ENCODE measurements around the gene CXCL17.
A peak's percentile ranks its signal among the peaks of the same experiment; 100 is the strongest.
"Not testable (repeated sequence)": the region's sequence is repeated elsewhere in the genome, so short reads cannot be mapped to it uniquely, and the experiment has no call there.

CXCL17 gene

DNA sequence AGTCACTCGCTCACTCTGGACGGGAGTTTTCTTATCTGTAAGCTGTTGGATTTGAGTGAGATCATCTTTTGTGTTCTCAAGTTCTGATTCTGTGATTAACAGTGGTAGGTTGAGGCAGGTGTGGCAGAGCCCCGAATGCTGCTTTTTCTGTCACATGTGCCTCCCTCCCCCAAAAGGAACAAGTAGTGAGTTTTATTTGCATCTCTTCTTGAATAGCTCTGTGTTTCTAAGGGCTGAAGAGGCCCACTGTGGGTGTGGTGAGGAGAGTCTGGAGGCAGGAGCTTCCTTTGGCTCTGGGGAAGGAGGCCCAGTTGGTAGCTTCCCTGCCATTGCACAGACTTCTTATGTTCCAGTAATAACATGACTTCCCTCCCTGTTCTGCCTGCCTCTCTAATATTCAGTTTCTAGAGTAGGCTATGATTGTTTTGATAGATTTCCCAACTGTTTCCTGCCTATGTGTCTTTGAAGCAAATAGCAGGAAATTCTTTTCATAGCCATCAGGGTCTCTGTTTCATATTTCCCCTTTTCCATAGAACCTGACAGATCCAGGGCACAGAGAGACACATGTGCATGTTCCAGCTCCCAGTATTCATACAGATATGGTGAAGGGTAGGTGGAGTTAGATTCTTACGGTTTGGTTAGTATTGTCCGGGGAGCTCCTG lies 23.9 kb upstream of the CXCL17 start:
- no peak for DNase-seq (ENCODE audit: extremely low read depth in 1 of 2, low read depth in 1 of 2)

DNA sequence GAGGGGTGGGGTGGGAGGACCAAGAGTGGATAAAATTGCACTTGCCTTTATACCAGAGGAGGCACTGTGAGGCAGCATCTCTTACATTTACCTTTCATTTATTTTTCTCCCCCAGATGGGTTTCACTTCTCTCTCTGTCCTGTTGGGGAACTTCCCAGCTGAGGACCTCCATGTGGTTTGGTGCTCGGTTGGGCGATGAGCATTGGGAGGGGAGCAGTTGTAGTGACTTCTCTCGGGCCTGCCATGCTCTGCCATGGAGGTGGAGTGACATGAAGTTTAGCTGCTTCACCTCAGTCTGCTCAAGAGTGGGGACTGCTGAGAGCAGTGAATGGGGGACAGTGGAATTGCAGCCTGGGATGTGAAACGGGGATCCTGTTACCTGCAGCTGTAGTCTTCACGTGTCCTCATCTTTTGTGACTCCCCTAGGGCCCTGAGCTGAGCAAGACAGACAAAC lies 23.1 kb upstream of the CXCL17 start:
- no peak for DNase-seq (ENCODE audit: extremely low read depth in 1 of 2, low read depth in 1 of 2)

DNA sequence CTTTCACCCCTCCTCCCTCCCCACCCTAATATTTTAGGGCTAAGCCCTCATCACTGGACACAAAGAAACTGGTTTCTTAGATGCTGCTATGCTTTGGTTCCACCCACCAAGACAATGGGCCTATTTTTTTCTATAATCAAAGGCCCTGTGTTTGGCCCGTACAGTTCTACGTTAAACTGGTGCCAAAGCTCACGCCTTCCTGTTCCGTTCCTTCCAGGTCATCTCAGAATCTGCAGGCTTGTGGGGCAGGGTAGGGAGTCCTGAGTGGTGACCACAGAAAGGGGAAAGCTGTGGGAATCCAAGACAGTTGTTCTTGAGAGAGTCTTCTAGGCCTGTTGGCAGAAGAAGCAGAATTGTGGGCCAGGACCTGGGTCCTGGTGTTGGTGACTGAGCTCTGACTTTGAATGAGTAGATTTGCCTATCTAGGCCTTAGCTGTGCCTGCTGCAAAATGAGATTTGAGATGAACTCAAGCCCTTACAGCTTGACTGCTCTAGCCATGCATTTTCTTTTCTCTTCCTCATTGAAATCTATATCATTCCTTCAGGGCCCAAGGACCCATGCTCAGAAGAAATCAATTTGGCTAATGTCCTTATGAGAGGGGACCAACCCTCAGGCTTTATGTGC lies 19.1 kb upstream of the CXCL17 start:
- DNase-seq (ENCODE audit: extremely low read depth in 1 of 2, low read depth in 1 of 2) = no peak

DNA sequence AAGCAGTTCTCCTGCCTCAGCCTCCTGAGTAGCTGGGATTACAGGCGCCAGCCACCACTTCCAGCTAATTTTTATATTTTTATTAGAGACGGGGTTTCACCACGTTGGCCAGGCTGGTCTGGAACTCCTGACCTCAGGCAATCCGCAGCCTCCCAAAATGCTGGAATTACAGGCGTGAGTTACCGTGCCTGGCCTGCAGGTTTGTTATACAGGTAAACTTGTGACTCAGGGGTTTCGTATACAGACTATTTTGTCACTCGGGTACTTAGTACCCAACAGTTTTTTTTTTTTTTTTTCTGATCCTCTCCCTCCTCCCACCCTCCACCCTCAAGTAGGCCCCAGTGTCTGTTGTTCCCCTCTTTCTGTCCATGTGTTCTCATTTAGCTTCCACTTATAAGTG lies 18.5 kb upstream of the CXCL17 start:
- not testable (repeated sequence) for DNase-seq (ENCODE audit: extremely low read depth in 1 of 2, low read depth in 1 of 2)

DNA sequence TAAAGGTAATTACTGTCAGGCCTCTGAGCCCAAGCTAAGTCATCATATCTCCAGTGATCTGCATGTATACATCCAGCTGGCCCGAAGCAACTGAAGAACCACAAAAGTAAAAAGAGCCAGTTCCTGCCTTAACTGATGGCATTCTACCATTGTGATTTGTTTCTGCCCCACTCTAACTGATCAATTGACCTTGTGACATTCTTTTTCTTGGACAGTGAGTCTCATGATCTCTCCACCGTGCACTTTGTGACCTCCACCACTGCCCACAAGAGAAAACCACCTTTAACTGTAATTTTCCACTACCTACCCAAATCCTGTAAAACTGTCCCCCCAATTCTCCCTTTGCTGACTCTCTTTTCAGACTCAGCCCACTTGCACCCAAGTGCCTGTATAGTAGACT lies 17.2 kb upstream of the CXCL17 start:
- DNase-seq (ENCODE audit: extremely low read depth in 1 of 2, low read depth in 1 of 2) = no peak

DNA sequence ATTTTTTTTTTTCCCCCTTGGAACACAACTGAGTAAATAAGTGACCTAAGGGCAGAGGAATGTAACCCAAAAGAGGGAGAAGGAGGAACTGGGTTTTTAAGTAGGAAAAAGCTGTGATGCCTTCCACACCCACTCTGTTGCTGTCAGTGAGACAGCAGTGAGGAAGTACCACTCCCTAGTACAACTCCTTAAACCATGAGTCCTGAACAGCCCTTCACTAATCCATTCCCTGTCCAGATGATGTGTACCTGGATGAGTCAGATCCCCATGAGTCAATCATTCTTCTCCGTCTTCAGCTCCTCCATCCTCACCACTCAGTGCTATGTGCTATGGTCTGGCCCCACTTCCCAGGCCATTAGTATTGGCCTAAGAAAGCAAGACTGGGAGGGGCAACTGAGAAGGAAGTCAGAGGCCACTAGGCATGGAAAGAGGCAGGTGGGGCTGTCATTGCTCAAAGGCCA lies 12.9 kb upstream of the CXCL17 start:
- no peak for DNase-seq (ENCODE audit: extremely low read depth in 1 of 2, low read depth in 1 of 2)

DNA sequence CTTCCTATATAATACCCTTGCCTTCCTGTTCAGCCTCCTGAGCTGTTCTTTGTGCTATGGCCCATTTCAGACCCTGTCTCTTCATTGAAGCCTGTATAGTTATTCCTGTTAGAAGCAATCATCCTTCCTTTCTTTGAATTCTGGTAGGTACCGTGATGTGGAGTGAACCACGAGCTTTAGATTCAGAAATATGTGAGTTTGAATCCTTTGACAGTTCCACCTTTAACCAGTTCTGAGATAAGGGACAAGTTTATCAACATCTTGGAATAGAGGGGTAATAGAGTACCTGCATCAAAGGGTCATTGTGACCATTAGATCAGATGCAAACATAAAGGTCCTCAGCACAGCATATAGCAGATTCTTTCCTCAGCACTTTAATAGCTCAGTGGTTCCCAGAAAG lies 12.3 kb upstream of the CXCL17 start:
- DNase-seq (ENCODE audit: extremely low read depth in 1 of 2, low read depth in 1 of 2) = no peak

DNA sequence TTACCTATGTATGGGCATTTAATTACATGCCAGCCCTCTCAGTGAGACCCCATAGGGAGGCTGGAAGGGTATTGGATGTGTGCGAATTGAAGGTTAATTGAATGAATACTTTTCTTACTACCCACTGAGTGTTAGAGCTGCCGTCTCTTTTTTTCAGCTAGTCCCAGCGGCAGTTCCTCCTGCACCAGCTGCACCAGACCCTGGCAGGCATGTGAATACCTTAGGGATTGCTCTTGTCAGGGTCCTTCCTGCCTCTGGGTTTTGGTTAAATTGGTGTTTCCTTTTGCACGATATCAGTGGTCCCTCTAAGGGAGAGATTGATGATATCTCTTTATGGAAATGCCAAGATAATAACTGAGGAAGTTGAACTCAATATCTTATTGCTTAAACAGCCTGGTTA lies 9.8 kb upstream of the CXCL17 start:
- no peak for DNase-seq (ENCODE audit: extremely low read depth in 1 of 2, low read depth in 1 of 2)

DNA sequence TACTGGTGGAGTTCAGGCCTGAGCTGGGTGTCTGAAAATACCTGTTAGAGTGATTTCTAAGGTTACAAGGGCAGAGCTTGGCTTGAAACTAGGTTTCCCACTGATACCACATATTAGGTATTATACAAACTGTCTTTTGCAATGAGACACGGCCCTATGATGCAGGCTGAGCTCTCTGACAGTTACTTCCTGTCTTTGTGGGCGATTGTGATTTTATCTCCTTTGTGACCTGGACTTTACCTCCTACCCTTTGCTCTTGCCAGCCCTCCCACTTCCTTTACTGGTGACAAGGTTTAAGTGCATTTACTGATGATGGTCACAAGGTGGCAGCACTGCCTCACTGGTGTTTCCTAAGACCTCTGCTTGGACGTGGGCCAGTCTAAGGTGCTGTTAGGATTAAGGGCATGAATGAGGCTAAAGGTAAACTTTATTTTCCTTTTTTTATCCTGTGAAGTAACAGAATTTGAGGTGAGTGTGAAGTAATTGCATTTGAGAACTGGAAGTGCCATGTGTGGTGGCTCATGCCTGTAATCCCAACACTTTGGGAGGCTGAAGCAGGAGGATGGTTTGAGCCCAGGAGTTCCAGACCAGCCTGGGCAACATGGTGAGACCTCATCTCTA lies 7.7 kb upstream of the CXCL17 start:
- peak; percentile 36 to 62 for DNase-seq (ENCODE audit: extremely low read depth in 1 of 2, low read depth in 1 of 2)

DNA sequence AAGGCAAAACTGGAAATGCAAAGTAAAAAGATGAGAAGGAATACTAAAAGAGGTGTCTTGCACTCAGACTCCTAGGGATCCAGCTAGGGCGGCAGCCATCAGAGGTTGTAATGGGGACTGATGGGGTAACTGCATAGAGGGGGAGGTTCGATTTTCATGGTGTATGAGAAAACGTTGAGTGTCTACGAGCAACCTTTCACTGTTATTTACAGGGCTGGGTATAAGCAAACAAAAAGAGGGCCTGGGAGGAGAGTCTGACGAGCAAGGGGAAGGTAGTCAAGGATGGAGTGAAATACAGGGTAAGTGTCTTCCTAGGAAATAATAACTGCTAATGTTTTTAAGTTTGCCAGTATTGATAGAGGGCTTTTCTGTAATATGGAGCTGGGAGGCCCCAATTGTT lies 5.6 kb upstream of the CXCL17 start:
- not testable (repeated sequence) for DNase-seq (ENCODE audit: extremely low read depth in 1 of 2, low read depth in 1 of 2)

DNA sequence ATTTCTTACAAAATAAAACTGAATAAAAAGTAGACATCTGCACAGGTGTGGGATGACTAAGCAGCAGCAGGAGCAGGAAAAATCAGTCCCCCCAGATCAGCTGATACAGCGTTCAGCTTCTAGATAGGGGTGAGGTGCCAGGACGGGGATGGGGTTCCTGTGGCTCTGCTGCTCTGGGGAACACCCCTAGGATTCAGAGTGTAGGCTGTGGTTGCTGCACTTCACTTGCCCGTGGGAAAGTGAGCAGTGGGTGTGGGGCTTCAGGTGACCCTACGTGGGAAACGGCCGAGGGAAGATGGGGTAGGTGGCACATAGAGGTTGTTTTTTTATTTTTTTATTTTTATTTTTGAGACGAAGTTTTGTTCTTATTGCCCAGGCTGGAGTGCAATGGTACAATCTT lies 3.2 kb upstream of the CXCL17 start:
- no peak for DNase-seq (ENCODE audit: extremely low read depth in 1 of 2, low read depth in 1 of 2)

DNA sequence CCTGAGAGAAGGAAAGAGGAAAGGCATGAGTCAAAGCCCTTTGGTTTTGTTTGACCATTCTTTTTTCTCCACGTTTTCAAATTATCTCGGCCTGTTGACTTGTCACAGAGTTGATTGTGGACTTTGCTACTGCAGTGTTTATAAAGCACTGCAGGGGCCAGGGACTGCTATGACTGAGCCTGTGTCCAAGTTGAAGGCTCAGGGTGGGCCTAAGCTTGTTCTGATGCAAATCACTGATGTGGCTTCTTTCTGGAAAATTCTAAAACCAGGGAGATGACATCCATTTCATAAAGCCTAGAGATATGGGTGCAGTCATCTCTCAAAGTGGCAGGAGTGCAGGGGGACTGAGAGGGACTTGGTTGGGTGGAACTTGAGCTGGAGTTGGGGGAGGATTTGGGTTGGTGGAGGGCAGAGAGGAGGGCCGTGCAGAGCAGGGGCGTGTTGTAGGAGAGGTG lies 1.2 kb upstream of the CXCL17 start:
- DNase-seq (ENCODE audit: extremely low read depth in 1 of 2, low read depth in 1 of 2) = no peak

DNA sequence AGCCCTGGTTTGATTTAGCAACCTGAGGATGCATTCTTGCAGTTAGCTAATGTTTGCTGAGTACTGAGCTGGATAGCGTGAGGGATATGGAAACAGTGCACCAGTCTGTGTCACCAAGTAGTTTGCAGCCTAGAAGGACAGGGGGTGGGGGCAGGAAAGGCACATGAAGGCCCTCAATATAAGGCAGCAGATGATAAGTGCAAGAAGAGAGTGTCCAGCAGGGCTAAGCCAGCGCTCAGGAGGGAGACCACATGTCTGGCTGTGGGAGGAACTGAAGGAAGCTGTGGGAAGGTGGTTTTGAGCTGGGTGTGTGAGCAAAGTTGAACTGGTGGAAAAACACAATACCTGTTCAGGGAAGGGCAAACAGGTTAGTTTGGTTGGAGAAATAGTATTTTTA lies 1.7 kb downstream of the CXCL17 start:
- no peak for DNase-seq (ENCODE audit: extremely low read depth in 1 of 2, low read depth in 1 of 2)

DNA sequence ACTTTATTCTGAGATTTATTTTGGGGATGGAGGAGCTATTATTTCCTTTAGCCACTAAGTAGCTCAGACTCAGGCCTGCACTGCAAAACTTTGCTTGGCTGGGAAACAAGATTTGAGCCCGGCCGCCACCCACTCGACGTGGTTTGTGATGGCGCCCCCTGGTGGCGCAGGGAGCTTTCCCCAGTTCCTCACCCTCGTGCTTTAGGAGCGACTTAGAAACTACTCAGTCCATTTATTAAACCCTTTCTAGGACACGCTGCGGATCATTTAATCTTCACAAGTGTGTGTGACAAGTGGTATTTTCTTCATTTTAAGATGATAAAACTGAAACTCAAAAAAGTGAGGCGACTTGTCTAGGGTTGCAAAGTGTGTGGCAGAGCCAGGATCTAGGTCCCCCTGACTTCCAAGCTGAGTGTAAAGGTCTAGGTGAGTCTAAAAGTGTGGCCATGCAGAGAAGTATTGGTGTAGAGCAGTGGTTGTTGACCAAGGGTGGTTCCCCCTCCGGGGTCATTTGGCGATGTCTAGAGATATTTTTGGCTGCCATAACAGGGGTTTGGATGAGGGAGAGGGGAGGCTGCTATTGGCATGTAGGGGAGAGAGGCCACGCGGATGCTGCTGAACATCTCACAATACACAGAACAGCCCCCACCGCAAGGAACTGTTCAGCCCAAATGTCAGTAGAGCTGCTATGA lies 2.2 kb downstream of the CXCL17 start:
- DNase-seq (ENCODE audit: extremely low read depth in 1 of 2, low read depth in 1 of 2) = peak; percentile 60 to 62

DNA sequence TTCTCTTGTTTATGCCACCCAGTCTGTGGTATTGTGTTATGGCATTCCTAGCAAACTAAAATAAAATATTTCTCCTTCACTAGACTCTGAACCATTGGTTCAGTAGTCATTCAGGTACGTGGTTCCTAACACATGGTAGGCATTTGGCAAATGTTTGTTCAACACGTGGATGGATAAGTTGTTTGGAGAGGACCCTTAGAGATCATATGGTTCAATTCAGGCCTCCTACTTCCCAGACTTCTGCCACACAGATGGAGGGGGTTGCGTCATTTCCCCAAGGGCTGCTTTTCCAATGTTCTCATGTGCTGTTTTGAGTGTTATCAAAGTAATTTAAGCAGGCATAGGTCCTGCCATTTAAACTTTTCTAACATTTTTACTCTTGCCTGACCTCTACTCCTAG lies 6.7 kb downstream of the CXCL17 start:
- no peak for DNase-seq (ENCODE audit: extremely low read depth in 1 of 2, low read depth in 1 of 2)

DNA sequence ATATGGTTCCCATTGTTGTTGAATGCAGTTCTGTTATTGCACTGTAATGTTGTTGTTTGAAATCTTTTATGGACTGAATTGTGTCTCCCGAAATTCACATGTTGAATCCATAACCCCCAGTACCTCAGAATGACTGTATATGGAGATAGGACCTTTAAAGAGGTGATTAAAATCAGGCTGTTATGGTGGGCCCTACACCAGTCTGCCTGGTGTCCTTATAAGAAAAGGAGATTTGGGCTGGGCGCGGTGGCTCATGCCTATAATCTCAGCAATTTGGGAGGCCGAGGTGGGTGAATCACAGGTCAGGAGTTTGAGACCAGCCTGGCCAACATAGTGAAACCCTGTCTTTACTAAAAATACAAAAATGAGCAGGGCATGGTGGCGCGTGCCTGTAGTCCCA lies 7.4 kb downstream of the CXCL17 start:
- DNase-seq (ENCODE audit: extremely low read depth in 1 of 2, low read depth in 1 of 2) = no peak

DNA sequence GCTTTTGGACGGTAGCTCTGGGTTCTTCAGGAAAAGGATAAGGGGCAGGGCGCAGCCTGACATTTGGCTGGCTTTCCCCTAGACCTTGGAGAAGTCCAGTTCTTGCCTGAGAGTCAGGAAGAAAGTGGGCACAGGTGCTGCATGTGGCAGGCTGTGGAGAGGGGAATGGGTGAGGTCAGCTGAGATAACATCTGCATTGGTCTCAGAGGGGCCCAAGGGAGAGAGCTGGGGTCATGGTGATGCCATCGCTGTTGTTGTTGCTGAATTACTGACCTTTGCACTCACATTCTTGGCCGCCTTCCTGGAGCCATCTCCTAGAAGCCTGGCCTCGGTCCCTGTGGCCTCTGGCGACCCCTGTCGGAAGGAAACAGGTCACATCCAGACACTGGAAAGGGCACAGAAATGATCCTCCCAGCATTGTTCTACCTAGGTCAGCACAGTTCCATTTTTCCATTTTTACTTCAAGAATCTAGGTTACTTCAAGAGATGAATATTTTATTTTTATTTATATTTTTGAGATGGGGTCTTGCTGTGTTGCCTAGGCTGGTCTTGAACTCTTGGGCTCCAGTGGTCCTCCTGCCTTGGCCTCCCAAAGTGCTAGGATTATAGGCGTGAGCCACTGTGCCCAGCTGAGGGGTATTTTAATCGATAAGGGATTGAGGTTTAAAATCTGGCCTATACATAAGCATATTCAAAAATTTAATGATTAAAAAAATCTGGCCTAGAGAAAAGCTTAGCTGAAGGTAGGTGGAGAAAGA lies 9.1 kb downstream of the CXCL17 start:
- DNase-seq (ENCODE audit: extremely low read depth in 1 of 2, low read depth in 1 of 2) = peak; percentile 23 to 29

DNA sequence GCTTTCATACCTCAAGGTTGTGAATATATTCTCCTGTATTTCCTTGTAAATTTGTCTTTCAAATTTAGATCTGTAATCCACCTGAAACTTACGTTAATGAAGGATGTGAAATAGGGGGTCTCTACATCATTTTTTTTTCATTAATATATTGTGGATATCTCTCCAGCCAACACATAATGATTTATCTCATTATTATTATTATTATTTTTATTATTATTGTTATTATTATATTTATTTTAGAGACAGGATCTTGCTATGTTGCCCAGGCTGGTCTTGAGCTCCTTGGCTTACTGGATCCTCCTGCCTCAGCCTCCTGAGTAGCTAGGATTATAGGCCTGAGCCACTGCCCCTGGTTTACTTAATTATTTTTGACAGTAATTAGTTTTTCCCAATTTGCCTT lies 11.3 kb downstream of the CXCL17 start:
- no peak for DNase-seq (ENCODE audit: extremely low read depth in 1 of 2, low read depth in 1 of 2)

DNA sequence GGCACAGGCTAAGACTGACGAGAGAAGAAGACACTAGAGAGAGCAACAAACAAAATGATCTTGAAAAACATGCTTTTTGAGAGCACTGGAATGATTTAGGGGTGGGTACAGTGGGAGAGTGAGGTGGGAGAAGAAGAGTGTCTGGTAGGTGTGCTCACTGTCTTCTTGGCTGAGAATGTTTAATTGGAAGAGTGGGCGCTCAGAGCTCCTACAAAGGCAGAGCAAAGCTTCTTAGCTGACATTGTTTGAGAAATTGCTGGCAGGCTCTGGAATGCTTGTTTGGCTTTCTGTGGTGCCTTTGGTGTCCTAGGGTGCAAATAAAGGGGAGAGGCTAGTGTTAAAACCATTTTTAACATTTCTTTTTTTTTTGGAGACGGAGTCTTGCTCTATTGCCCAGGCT lies 14.1 kb downstream of the CXCL17 start:
- no peak for DNase-seq (ENCODE audit: extremely low read depth in 1 of 2, low read depth in 1 of 2)

DNA sequence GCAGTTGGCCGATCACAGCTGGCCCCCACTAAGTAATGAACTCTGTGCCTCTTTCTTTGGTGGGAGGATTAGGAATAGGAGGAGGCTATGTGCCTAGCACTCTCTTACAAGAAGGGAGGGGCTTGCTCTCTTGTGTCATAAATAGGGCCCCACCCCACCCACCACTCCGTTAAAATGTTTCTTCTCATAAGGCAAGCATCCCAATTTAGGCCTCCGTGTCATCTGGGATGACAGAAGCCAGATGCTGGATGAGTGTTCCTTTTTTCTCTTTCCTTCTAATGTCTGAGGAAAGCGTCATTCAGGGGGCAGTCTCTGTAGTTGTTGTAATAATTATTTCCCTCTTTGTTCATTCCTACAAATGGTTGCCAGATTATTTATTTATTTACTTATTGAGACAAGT lies 15.4 kb downstream of the CXCL17 start, which contains the start of gene LIPE:
LIPE (minus strand) TSS at position 76 of the 400 bp plus-strand sequence. CDS start 239 bp downstream, outside the sequence.
- no peak for DNase-seq (ENCODE audit: extremely low read depth in 1 of 2, low read depth in 1 of 2)

DNA sequence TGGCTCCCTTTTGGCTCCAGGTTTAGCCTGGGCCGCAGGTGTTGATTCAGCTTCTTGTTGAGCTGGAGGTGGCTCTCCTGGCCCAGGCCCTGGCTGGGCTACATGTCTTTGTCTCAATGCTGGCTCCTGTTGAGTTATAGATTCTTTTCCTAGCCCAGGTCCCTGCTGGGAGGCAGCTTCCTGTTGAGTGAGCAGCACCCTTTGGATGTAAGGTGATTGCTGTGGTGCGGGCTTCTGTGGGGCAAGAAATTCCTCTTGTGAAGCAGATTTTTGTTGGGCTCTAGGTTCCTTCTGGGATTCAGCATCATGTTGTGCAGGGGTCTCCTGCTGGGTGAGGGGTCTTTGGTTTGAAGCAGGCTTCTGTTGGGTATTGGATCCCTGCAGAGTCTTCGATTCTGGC lies 16.1 kb downstream of the CXCL17 start:
- no peak for DNase-seq (ENCODE audit: extremely low read depth in 1 of 2, low read depth in 1 of 2)
